K562 (cell line): ENCODE measurements around the gene MAST4. TPM values are rescaled to one million over a fixed set of nuclear protein-coding genes. Genes with fewer than 3 reads are reported as not detected.

ENCODE experiments used
- ATF1 ChIP-seq, 2 experiments: fragments of 450-650 bp in 1 of 2; IDR thresholded peaks; 2 replicates each; pipeline ENCODE4 v1.6.1; 2016; ENCODE audit warnings: missing compliant biosample characterization in 1 of 2, missing genetic modification characterization in 1 of 2
- ATF4 ChIP-seq: fragments of 450-650 bp; formaldehyde crosslinking; IDR thresholded peaks from 2 replicates; pipeline ENCODE4 v1.4.0; 2022; ENCODE audit warnings: mild to moderate bottlenecking, moderate library complexity
- E2F1 ChIP-seq: sonication (generic); formaldehyde crosslinking; IDR thresholded peaks from 2 replicates; pipeline ENCODE4 v1.8.1; 2023; ENCODE audit warnings: mild to moderate bottlenecking, missing genetic modification reagents, moderate library complexity
- GTF2B ChIP-seq: IDR thresholded peaks from 2 replicates; pipeline ENCODE4 v1.6.1; 2011; ENCODE audit not compliant: insufficient read length; ENCODE audit errors: extremely low read depth
- MECOM ChIP-seq: fragments of 250-450 bp; sonication (Bioruptor Pico); IDR thresholded peaks from 2 replicates; pipeline ENCODE4 v1.8.0; 2022; ENCODE audit warnings: inconsistent platforms
- PHF20 ChIP-seq: fragments of 450-650 bp; IDR thresholded peaks from 2 replicates; pipeline ENCODE4 v1.6.1; 2018; ENCODE audit not compliant: partially characterized antibody
- RAD21 ChIP-seq, 2 experiments: fragments of 250-450 bp in 1 of 2; fragments of 450-650 bp in 1 of 2; sonication (Bioruptor Pico) in 1 of 2; formaldehyde crosslinking in 1 of 2; IDR thresholded peaks in 1 of 2; conservative IDR thresholded peaks in 1 of 2; 2 replicates each; pipeline versions ENCODE4 v1.4.0 to v1.8.0; 2020 to 2022; ENCODE audit warnings: mild to moderate bottlenecking in 2 of 2, moderate library complexity in 1 of 2
- RBFOX2 ChIP-seq: fragments of 200-400 bp; formaldehyde crosslinking; IDR thresholded peaks from 2 replicates; pipeline ENCODE4 v1.6.1; 2017; ENCODE audit warnings: low read depth, mild to moderate bottlenecking, low read length, moderate library complexity
- TRIM24 ChIP-seq, 2 experiments: fragments of 450-650 bp; IDR thresholded peaks; 2 replicates each; pipeline ENCODE4 v1.6.1; 2016
- YBX1 ChIP-seq: fragments of 450-650 bp; IDR thresholded peaks from 2 replicates; pipeline ENCODE4 v1.7.1; 2016; ENCODE audit warnings: mild to moderate bottlenecking
- ZBTB8A ChIP-seq: fragments of 450-650 bp; IDR thresholded peaks from 2 replicates; pipeline ENCODE4 v1.6.1; 2018; ENCODE audit warnings: mild to moderate bottlenecking, moderate library complexity; ENCODE audit not compliant: partially characterized antibody
- ZKSCAN1 ChIP-seq: fragments of 150-350 bp; IDR thresholded peaks from 2 replicates; pipeline ENCODE4 v1.6.1; 2016; ENCODE audit warnings: low read depth, low read length
- ZNF311 ChIP-seq: fragments of 250-450 bp; sonication (Bioruptor Pico); IDR thresholded peaks from 2 replicates; pipeline ENCODE4 v1.4.0; 2020; ENCODE audit warnings: mild to moderate bottlenecking, moderate library complexity
- ZNF561 ChIP-seq: fragments of 450-650 bp; formaldehyde crosslinking; conservative IDR thresholded peaks from 2 replicates; pipeline ENCODE4 v1.4.0; 2020; ENCODE audit warnings: mild to moderate bottlenecking, moderate library complexity
- polyA plus RNA-seq, 8 experiments: library from polyadenylated mRNA; depleted of rRNA in 4 of 8; stranded (reverse) in 5 of 8; unstranded in 3 of 8; fragments of >200 nt; fragmentation: Nextera tagmentation in 2 of 8; fragmentation: Illumina TruSeq in 1 of 8; extraction: Ambion mirVana in 2 of 8; extraction: Trizol in 1 of 8; gene quantifications; 2 replicates each; pipeline versions ENCODE4 v1.2.1 to v1.2.3, GENCODE V29; 2011 to 2014; ENCODE audit warnings: inconsistent platforms in 1 of 8, missing spikeins in 1 of 8
- total RNA-seq, 7 experiments: library from RNA; depleted of rRNA in 6 of 7; stranded (reverse); fragments of >200 nt in 6 of 7; fragmentation: Illumina TruSeq in 2 of 7; extraction: Trizol in 2 of 7; gene quantifications; 2 replicates each; pipeline versions ENCODE4 v1.2.1 to v1.2.3, GENCODE V29; 2011 to 2021; ENCODE audit warnings: low replicate concordance in 1 of 7
- TF ChIP-seq, protein P1 (sequence below): sonication (generic); formaldehyde crosslinking; IDR thresholded peaks from 2 replicates; pipeline ENCODE4 v1.8.0; 2022; ENCODE audit warnings: mild to moderate bottlenecking, missing genetic modification reagents
- TF ChIP-seq, protein P2 (sequence below): fragments of 250-450 bp; sonication (Bioruptor Pico); IDR thresholded peaks from 2 replicates; pipeline ENCODE4 v1.8.0; 2022; ENCODE audit warnings: inconsistent platforms, mild to moderate bottlenecking, moderate library complexity, borderline replicate concordance

Gene MAST4
- total and polyA plus RNA-seq, 9 of the 15 experiments (the other 6 are each of a cell fraction or from before 2014, with no cell fraction given), result 0.88 to 10.1 (median 5.2) TPM

GRCh38 chr5:66987949-66988838, 392.0 kb downstream of the MAST4 start (continued):
- TF ChIP-seq, protein P1, sequence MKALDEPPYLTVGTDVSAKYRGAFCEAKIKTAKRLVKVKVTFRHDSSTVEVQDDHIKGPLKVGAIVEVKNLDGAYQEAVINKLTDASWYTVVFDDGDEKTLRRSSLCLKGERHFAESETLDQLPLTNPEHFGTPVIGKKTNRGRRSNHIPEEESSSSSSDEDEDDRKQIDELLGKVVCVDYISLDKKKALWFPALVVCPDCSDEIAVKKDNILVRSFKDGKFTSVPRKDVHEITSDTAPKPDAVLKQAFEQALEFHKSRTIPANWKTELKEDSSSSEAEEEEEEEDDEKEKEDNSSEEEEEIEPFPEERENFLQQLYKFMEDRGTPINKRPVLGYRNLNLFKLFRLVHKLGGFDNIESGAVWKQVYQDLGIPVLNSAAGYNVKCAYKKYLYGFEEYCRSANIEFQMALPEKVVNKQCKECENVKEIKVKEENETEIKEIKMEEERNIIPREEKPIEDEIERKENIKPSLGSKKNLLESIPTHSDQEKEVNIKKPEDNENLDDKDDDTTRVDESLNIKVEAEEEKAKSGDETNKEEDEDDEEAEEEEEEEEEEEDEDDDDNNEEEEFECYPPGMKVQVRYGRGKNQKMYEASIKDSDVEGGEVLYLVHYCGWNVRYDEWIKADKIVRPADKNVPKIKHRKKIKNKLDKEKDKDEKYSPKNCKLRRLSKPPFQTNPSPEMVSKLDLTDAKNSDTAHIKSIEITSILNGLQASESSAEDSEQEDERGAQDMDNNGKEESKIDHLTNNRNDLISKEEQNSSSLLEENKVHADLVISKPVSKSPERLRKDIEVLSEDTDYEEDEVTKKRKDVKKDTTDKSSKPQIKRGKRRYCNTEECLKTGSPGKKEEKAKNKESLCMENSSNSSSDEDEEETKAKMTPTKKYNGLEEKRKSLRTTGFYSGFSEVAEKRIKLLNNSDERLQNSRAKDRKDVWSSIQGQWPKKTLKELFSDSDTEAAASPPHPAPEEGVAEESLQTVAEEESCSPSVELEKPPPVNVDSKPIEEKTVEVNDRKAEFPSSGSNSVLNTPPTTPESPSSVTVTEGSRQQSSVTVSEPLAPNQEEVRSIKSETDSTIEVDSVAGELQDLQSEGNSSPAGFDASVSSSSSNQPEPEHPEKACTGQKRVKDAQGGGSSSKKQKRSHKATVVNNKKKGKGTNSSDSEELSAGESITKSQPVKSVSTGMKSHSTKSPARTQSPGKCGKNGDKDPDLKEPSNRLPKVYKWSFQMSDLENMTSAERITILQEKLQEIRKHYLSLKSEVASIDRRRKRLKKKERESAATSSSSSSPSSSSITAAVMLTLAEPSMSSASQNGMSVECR (CRISPR knock-in tag), result no peak
- TF ChIP-seq ZNF311 (CRISPR knock-in tag) (no peak), GTF2B (no peak), ZKSCAN1 (no peak), ATF4 (CRISPR knock-in tag) (no peak), TRIM24 (IDR thresholded peaks at IDR 0.05) (no peak), MECOM (no peak), ZNF561 (no peak), YBX1 (no peak), RBFOX2 (no peak), RAD21 (CRISPR knock-in tag; conservative IDR thresholded peaks at IDR 0.05 in 1 of 2, IDR thresholded peaks at IDR 0.05 in 1 of 2) (peak; percentile 69 to 82), E2F1 (CRISPR knock-in tag) (no peak), ZBTB8A (no peak), ATF1 (CRISPR knock-in tag; IDR thresholded peaks at IDR 0.05) (no peak), ATF1 (tag; IDR thresholded peaks at IDR 0.05) (no peak), PHF20 (no peak)
- TF ChIP-seq, protein P2, sequence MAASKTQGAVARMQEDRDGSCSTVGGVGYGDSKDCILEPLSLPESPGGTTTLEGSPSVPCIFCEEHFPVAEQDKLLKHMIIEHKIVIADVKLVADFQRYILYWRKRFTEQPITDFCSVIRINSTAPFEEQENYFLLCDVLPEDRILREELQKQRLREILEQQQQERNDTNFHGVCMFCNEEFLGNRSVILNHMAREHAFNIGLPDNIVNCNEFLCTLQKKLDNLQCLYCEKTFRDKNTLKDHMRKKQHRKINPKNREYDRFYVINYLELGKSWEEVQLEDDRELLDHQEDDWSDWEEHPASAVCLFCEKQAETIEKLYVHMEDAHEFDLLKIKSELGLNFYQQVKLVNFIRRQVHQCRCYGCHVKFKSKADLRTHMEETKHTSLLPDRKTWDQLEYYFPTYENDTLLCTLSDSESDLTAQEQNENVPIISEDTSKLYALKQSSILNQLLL (CRISPR knock-in tag), result no peak
